ENCODE data around the gene PCDH9.

DNA sequence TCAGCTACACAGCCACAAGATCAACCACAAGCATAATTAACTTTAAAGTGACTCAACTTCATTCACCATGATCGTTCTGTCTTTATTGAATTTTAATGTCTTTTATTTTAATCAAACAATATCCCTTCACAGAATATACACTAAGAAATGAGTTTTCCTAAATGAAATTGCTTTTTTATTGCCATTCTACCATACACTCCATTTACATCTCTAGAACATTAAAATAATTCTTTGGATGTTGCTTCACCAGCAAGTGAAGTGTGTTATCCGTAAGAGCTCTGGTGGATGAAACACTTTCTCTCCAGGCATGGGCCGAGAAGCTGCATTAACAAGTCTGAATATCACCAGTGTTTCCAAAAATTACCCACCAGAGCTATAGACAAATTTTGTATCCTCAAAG lies 789.2 kb downstream of the PCDH9 start:
- no peak for TF ChIP-seq EP300 (IDR thresholded peaks at IDR 0.05)
- TF ChIP-seq, protein P1, sequence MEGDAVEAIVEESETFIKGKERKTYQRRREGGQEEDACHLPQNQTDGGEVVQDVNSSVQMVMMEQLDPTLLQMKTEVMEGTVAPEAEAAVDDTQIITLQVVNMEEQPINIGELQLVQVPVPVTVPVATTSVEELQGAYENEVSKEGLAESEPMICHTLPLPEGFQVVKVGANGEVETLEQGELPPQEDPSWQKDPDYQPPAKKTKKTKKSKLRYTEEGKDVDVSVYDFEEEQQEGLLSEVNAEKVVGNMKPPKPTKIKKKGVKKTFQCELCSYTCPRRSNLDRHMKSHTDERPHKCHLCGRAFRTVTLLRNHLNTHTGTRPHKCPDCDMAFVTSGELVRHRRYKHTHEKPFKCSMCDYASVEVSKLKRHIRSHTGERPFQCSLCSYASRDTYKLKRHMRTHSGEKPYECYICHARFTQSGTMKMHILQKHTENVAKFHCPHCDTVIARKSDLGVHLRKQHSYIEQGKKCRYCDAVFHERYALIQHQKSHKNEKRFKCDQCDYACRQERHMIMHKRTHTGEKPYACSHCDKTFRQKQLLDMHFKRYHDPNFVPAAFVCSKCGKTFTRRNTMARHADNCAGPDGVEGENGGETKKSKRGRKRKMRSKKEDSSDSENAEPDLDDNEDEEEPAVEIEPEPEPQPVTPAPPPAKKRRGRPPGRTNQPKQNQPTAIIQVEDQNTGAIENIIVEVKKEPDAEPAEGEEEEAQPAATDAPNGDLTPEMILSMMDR (IDR thresholded peaks at IDR 0.05), result no peak
